ENCODE measurements around the gene ASPN.
A peak's percentile ranks its signal among the peaks of the same experiment; 100 is the strongest.

The ASPN gene

GRCh38 chr9:92504881-92505280, 22.6 kb upstream of the ASPN start:
- no peak for DNase-seq (ENCODE audit: low spot score)

- no peak for DNase-seq (ENCODE audit: low spot score)
Measured at GRCh38 chr9:92503156-92503555, 20.9 kb upstream of the ASPN start.

DNA sequence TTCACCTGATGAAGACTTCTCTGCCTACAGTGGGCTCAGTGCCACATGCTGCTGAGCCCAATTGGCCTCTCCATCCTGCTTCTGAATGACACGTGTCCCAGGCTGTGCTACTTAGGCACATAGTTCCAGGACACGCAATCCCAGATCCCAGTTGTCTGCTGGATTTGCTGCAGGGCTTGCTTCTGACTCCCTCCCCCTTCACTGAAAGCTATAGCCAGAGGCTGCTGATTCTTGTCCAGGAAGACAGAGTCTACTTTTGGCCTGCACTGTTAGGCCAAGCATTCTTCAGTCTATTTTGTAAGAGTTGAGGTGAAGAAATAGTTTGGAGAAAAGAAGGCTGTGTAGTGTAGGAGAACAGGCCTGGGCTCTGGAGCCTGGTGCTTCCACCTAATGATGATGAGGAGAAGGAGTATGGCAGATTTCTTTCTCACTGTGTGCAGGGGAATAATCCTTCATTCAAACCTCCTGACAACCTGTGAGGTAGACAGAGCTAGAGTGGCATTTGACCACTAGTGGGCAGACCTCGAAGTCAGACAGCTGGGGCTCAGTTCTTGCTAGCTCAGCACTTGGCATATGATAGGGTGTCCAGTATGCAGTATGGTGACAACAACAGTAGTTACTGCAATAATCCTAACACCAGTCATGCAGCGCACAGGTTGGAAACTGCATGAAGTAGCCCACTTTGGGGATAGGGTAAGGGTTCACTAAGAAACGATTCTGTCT, 19.5 kb upstream of the ASPN start:
- no peak for DNase-seq (ENCODE audit: low spot score)

DNA sequence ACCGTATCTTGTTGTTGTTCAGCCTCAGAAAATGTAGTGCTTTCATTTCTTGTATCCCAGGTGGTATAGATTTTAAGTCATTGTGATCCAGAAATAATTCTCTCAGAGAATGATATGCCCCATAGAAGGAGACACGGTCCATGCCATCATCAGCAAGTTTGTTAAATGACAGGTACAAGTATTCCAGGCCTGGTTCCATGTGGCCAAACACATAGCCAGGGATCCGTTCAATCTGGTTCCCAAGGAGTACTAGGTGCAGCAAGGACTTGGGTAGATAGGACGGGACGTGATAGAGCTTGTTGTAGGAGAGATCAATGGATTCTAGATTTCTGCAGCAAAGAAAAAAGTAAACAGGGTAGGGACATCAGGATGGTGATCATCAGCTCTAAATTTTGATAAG, 18.4 kb upstream of the ASPN start:
- no peak for DNase-seq (ENCODE audit: low spot score)

DNA sequence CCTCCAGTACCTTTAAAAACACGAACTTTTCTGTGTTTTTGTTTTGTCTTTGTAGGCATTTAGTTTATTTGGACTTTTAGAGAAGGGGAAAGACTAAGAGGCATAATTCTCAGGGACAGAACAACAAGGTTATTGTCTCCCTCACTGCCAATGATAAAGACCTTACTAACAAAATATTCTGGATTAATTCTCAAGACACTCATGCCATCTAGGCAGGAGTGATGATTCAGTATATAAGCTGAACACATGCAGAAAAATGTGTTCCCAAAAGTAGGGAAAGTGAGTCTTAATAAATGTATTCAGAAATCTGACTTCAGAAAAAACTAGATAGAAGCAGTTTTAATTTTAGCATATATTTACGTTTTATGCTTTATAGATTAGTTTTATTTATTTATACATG, 17.4 kb upstream of the ASPN start:
- no peak for DNase-seq (ENCODE audit: low spot score)

DNA sequence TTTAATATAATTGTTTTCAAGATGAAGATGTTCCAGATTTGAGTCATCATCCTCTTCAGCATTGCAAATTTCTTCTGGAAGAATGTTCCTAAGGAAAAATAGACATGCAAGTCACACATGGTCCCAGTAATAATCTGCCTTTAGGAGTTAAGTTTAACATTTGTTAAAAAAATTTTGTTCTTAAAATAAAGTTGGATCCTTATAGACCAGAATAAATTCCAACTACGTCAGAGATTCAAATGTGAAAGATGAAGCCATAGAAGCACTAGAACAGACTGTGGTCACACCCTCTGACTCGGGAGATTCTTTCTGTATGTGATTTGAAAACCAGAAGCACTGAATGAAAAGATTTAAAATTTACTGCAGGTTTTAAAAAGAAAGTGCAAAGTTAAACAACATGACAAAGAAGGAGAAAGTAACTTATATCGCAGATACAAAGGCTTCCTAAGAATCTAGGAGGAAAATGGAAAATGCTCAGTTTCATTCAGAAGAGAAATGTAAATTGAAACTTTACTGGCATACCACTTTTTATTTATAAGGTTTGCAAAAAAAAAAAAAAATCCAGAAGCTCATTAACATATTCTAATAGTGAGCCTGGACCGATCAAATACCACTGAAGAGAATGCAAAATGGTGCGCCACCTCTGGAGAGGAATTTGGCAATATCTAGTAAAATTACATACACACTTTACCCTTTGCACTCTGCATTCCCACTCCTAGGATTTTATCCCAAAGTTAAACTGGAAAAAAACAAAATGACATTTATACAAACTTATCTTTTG, 14.3 kb upstream of the ASPN start:
- no peak for DNase-seq (ENCODE audit: low spot score)

DNA sequence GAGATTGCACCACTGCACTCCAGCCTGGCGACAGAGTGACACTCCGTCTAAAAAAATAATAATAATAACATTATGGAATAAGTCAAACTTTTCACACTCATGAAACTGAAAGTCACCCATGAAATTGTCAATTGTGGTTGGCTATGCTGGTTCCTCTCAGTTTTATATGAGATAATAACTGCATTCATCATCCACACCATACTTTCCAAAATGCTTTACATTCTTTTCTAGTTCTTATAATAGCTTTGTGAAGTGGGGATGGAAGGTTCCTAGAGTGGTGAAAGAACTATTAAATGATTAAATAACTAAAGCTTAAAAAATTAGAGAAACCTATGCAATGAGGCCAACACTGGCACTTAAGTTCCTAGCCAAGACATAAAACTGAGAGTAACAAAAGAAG, 12.6 kb upstream of the ASPN start:
- DNase-seq (ENCODE audit: low spot score): no peak

DNA sequence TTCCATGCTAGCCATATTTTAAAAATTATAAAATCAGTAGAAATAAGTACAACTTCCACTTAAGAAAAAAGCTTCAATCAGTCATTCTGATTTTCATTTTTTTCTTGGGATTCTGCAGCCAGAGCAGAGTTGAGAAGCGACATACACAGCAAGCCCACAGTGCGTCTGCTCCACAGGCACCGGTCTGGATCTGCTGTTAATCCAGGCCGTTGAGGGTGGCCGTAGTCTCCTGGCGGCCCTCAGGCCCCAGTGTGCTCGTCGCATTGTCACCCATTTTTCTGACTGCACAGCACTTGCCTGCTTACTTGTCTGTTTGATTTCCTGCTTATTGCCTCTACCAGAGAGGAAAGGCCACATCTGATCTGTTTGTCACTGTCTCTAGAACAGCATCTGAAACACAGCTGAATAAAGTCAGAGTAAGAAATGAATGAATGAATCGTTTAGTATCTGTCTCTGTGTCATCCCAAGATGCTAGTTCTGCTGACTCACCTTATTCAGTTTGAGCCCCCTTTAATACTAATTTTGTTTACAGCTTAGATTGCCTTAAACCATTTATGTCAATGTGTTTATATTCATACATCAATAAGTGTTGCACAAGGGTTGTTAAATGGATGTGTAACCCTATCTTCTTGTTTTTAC, 11.6 kb upstream of the ASPN start:
- no peak for DNase-seq (ENCODE audit: low spot score)

DNA sequence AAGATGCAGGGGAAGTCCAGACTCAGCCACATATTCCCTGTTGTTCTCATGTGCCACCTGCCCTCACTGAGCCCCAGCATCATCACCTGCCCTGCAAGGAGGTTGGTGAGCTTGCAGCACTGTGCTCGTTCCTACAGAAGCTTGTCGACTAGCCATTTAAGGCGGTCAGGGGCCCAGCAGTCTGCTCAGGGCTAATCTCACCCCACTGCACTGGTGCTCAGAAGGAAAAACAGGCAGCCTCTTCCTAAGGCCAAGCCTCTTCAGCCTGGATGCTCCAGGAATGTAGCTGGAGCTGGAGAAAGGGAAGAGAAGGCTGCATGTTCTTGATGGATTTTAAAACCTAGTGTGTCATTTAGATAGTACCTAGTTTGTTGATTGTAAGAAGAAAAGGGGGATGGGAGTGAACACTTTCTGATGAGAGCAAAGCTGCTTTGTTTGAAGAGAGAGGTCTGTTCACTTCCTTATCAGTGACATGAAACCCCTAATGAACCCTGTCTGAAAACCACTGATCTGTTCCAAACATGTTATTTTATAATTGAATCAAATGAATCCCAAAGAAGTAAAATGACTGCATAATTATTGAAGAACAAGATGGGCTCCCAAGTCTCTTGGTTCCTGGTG, 10.6 kb upstream of the ASPN start:
- DNase-seq (ENCODE audit: low spot score): no peak

DNA sequence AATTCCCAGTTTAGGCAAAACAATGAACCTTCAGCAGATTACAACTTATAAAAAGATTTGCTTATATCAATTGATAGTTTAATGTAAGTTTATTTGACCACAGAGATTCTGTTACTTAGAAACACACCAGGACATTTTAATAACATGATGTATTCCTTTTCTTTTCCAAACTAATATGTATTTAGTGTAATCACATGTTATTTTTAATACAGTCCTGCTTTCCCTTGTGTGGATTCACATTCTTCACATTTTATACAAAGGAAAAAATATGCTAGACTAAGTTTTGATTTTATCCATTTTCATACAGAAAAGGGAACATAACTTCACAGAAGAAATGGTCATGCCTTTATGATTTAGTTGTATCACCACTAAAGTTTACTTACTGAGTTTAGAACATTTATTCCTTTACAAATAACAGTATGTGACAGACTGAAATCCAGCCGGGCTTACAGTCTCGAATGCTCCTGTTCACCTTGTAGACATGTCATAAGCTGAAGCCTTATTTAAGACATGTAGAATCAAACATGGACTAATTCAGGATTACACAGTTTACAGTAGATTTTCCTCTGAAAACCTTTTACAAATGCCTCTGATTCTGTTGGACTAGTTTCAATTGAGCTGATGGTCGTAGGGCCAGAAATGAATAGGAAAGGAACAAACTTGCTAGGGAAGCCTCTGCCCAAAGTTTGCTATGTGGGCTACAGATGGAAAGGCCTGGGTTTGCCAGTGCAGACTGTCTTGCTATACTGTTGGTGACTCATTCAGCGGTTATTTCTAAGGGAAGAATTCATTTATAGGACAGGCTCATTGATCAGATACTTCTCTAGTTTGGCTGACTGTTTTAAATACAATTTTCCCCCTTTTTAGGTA, 6.6 kb upstream of the ASPN start:
- DNase-seq (ENCODE audit: low spot score): no peak

DNA sequence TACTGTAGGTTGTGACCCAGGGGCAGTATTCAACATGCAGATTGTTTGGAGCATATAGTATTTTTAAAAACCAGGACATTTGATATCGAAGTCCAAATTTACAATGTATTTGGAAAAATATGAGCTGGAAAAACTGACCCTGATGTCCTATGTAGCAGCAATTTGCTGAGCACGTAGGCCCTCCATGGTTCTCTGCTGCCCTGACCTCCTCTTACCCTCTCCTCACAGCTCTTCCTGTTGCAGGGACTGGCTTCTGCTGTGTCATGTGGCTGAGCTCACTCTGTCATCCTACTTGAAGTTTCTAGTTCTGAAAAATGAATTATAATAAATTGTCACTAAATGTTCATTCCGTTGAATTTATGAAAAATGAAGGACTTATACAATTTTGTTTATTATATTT, 4.1 kb upstream of the ASPN start:
- DNase-seq (ENCODE audit: low spot score): no peak

- no peak for DNase-seq (ENCODE audit: low spot score)
Measured at GRCh38 chr9:92484563-92484962, 2.3 kb upstream of the ASPN start.

DNA sequence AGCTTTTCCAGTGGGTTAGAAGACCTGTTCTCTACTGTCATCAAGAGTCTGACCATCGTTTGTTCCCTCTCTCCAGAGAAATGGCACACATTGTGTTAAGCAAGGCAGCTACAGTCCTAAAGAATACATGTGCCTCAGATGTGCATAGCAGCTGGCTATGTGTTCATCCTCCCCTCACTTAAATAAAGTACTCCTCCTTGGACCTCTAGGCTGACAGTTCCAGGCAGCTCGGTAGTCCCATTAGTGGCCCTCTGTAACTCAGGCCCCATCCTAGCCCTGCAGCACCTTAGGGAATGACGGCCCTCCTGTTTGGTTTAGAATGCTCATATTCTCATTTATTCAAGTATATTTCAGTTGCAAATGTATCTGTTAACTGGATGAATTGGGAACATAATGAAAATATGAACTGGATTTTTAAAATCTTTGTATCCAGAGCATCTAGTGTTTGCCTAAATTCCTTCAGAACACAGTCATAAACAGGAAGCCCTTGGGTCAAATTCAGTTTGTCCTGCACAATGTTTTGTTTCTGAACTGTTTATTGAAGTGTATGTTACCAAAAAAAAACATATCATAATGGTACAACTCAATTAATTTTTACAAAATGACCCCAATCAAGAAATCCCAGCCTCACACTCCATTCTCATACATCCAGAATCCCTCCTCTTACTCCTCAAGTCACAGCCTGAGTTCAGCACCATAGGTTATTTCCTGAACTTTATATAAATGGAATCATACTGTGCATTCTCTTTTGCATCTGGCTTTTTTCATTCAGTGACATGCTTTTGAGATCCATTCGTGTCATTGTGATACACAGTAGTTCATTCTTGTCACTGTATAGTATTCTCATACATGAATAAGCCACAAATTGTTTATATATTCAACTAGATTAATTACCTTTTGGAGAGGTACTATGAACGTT, 1.6 kb upstream of the ASPN start:
- no peak for DNase-seq (ENCODE audit: low spot score)

- no peak for DNase-seq (ENCODE audit: low spot score)
Measured at GRCh38 chr9:92482805-92483204, 499 bp upstream of the ASPN start.

- DNase-seq (ENCODE audit: low spot score): peak; percentile 3
Measured at GRCh38 chr9:92480986-92481633, 1.2 kb downstream of the ASPN start.

GRCh38 chr9:92480291-92480771, 2.0 kb downstream of the ASPN start:
- DNase-seq (ENCODE audit: low spot score): no peak

DNA sequence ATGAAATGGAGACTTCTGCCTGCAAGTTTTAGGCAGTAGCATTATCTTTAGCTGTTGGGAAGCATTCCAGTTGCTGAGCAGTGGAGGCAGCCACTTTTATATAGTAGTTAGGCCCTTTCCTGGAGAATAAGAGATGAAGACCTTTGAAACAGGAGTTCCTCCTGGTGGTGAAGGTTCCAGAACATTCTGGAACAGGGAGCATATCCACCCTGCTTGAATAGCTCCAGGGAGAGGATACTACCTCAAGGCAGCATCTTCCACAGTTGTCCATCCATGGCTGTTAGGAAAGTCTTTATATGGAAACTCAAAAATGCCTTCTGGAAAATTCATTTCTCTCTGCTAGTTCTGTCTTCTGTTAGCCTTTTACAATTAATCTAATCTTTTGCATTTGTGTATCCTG, 3.0 kb downstream of the ASPN start:
- no peak for DNase-seq (ENCODE audit: low spot score)

- DNase-seq (ENCODE audit: low spot score): no peak
Measured at GRCh38 chr9:92478783-92479182, 3.5 kb downstream of the ASPN start.

- no peak for DNase-seq (ENCODE audit: low spot score)
Measured at GRCh38 chr9:92476962-92477361, 5.3 kb downstream of the ASPN start.

DNA sequence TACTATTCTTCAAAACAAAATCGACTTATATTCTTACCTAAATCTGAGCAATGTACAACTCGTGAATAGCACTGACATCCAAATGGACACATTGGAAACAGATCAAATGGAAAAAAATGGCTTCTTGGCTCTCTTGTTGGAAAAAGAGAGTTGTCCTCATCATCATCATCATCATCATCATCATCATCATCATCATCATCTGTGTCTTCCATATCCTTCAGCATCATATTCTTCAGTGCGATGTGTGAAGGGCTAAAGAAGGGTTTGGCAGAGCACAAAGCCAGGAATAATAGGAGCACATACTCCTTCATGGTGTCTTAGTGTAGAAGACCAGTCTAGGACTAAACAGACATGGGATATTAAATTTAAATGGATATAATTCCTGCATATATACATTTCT, 7.7 kb downstream of the ASPN start:
- no peak for DNase-seq (ENCODE audit: low spot score)
